ENCODE data around the gene ZNF652. TPM values are rescaled to one million over a fixed set of nuclear protein-coding genes. Genes with fewer than 3 reads are reported as not detected.

Gene ZNF652
- total RNA-seq, 2 donors from 2014 or later: 42.6 to 60.0 TPM

GRCh38 chr17:49247944-49248343, 114.1 kb downstream of the ZNF652 start:
- no peak for TF ChIP-seq CTCF (conservative IDR thresholded peaks at IDR 0.05)
- no peaks in the 10 kb centered on the region for H3K9me3 ChIP-seq (ENCODE audit: control insufficient read depth, low read length)
- Mint-ChIP-seq H3K27ac (no peak overlapping the region), H3K4me3 (no peak overlapping the region), H3K4me1 (peaks cover 1% of the 10 kb centered on the region), H3K27me3 (ENCODE audit: insufficient read depth) (no peaks in the 10 kb centered on the region), H3K9me3 (no peaks in the 10 kb centered on the region), H3K36me3 (ENCODE audit: low read depth) (no peaks in the 10 kb centered on the region)
- H3K4me1 ChIP-seq (ENCODE audit: control insufficient read depth, insufficient read depth, low read length): no peaks in the 10 kb centered on the region
- WGBS, 2 experiments (ENCODE audit: insufficient coverage in 1 of 2, insufficient read length in 1 of 2): 95 to 96% methylated on average over 7 of the region's 7 CpGs
- no peak overlapping the region for H3K4me3 ChIP-seq (ENCODE audit: low read length)
- DNase-seq: no peak
- H3K27ac ChIP-seq (ENCODE audit: low read depth, low read length): no peak overlapping the region
- H3K36me3 ChIP-seq (ENCODE audit: control insufficient read depth, insufficient read depth, low read length): no peaks in the 10 kb centered on the region
- no peaks in the 10 kb centered on the region for H3K27me3 ChIP-seq (ENCODE audit: control insufficient read depth, insufficient read depth, low read length, poor library complexity, severe bottlenecking)
- no peak overlapping the region for H3K9ac ChIP-seq (ENCODE audit: extremely low read depth, low read length, poor library complexity, severe bottlenecking)

DNA sequence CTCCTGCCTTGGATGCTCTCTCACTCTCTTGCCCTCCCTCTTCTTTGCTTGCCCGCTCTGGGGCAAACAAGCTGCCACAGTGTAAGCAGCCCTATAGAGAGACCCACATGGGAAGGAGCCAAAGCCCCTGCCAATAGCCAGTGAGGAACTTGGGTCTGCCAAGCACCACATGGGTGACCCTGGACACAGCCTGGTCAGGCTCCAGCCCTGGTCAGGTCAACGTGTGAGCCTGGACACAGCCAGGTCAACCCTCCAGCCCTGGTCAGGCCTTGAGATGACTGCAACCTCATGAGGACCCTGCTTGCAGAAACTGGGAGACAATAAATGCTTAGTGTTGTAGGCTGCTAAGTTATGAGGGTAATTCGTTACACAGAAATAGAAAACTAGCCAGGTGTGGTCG, 117.2 kb downstream of the ZNF652 start:
- Mint-ChIP-seq H3K27me3 (ENCODE audit: insufficient read depth) (no peaks in the 10 kb centered on the region), H3K4me3 (no peak overlapping the region), H3K27ac (no peak overlapping the region), H3K9me3 (no peaks in the 10 kb centered on the region), H3K36me3 (ENCODE audit: low read depth) (no peaks in the 10 kb centered on the region), H3K4me1 (no peaks in the 10 kb centered on the region)
- Histone ChIP-seq H3K27ac (ENCODE audit: low read depth, low read length) (no peak overlapping the region), H3K4me1 (ENCODE audit: control insufficient read depth, insufficient read depth, low read length) (no peaks in the 10 kb centered on the region), H3K9ac (ENCODE audit: extremely low read depth, low read length, poor library complexity, severe bottlenecking) (no peak overlapping the region), H3K27me3 (ENCODE audit: control insufficient read depth, insufficient read depth, low read length, poor library complexity, severe bottlenecking) (no peaks in the 10 kb centered on the region), H3K36me3 (ENCODE audit: control insufficient read depth, insufficient read depth, low read length) (no peaks in the 10 kb centered on the region), H3K4me3 (ENCODE audit: low read length) (no peak overlapping the region), H3K9me3 (ENCODE audit: control insufficient read depth, low read length) (no peaks in the 10 kb centered on the region)
- TF ChIP-seq CTCF (conservative IDR thresholded peaks at IDR 0.05): no peak
- WGBS, 2 experiments (ENCODE audit: insufficient coverage in 1 of 2, insufficient read length in 1 of 2): 93 to 97% methylated on average over 3 to 4 of the region's 4 CpGs
- DNase-seq: no peak

Small RNA genes lying within 50 kb of the gene (microRNA-seq; reads per million reads assigned to microRNA genes)
- not detected for gene MIR6129 (ENCODE audit: borderline microRNAs expressed)

Other genes with a start within 250 kb of the ZNF652 start
- under 1 TPM; 0.04 to 0.11 TPM for gene B4GALNT2, start 229.5 kb downstream of the ZNF652 start, total RNA-seq
- 1 to 10 TPM in 1 of 2 donors, not detected in 1; 1.1 TPM for gene GNGT2, start 151.7 kb downstream of the ZNF652 start, total RNA-seq
- gene ABI3, start 151.5 kb downstream of the ZNF652 start, total RNA-seq: 1 to 10 TPM in 1 of 2 donors, under 1 TPM in 1; 0.58 to 1.7 TPM
- 1 to 10 TPM in 1 of 2 donors, under 1 TPM in 1; 0.82 to 1.3 TPM for gene PHOSPHO1, start 131.5 kb downstream of the ZNF652 start, total RNA-seq
- gene PHB1, start 52.6 kb upstream of the ZNF652 start, total RNA-seq: 100 to 1,000 TPM; 227 to 263 TPM
- 1 to 10 TPM; 1.3 to 1.6 TPM for gene NGFR, start 133.0 kb upstream of the ZNF652 start, total RNA-seq
- gene NXPH3, start 213.6 kb upstream of the ZNF652 start, total RNA-seq: 1 to 10 TPM; 3.0 to 5.9 TPM